Colonic mucosa (tissue), 4 donors: ENCODE measurements around the gene USHBP1. TPM values are rescaled to one million over a fixed set of nuclear protein-coding genes. Genes with fewer than 3 reads are reported as not detected.

Source experiments
- DNase-seq: peaks from one replicate; pipeline ENCODE4 v3.0.0-alpha.2; 2020
- H3K27ac ChIP-seq: fragments of 200-600 bp; one replicate; pipeline ENCODE4 v1.8.0; 2021
- H3K27me3 ChIP-seq: fragments of 200-600 bp; one replicate; pipeline ENCODE4 v1.8.0; 2021
- H3K36me3 ChIP-seq: fragments of 200-600 bp; one replicate; pipeline ENCODE4 v1.8.0; 2021
- H3K4me1 ChIP-seq: fragments of 200-600 bp; one replicate; pipeline ENCODE4 v1.8.0; 2021; ENCODE audit warnings: mild to moderate bottlenecking
- H3K4me3 ChIP-seq: fragments of 200-600 bp; one replicate; pipeline ENCODE4 v1.8.0; 2021
- H3K9ac ChIP-seq, 2 donors: one replicate each; pipeline ENCODE4 v1.7.0; 2013; ENCODE audit warnings: control low read depth in 2 of 2, low read depth in 2 of 2, low read length in 2 of 2
- H3K9me3 ChIP-seq: fragments of 200-600 bp; one replicate; pipeline ENCODE4 v1.8.0; 2021
- intact Hi-C: fragments of 100-400 bp; cut with DNase I; formaldehyde crosslinking; loops from one replicate; pipeline ENCODE4 v1.14.1; 2022
- total RNA-seq, 2 donors: library from RNA; stranded (reverse); fragmentation: NEBNext Ultra II Directional in 1 of 2; extraction: Animal tissue kit (Norgen Biotek cat#: 25700) in 1 of 2; gene quantifications; one replicate each; pipeline ENCODE4 v1.2.1, GENCODE V29; 2021
- TF ChIP-seq, protein P1 (sequence below): fragments of 200-600 bp; IDR thresholded peaks from one replicate; pipeline ENCODE4 v1.8.0; 2022; ENCODE audit warnings: antibody characterized with exemption, mild to moderate bottlenecking
- donor health status: healthy.
- donor health status: DM: no; HTN: no; CAD: no.
- donor health status: DM: no; HTN: no; CAD: no.

The USHBP1 gene
- total RNA-seq, 2 donors from 2014 or later: 1.1 to 1.3 TPM

DNA sequence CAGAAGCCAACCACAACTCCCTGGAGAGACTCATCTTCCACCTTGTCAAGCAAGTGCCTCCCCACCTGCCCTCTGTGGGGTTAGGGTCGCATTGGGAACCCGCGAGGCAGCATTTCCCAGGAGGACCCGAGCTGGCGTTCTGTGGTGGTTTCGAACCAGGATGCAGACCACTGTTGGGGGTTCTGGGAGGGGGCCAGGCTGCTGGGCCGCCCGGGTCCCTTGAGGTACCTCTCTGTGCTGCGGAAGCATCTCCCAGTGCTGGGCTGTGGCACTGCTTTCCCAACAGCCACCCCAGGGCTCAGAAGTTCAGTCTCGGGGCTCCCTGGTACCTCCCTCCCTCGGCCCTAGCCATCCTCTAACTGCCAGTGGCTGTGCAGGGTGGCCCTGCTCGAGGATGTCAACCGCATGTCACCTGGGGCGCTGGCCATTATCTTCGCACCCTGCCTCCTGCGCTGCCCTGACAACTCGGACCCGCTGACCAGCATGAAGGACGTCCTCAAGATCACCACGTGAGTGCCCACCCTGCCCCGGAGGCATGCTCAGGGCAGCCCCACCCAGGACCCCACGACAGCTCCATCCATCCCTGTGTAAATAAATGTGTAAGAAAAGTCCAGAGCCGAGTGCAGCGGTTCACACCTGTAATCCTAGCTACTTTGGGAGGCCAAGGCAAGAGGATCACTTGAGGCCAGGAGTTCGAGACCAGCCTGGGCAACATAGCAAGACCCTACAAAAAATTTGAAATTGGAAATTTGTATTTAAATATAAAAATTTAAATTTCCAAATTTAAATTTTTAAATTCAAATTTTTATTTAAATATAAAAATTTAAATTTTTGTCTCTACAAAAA is 57.6 kb downstream of the USHBP1 start:
- intact Hi-C loops: no loop called here
- Histone ChIP-seq H3K9ac (no peak overlapping the region), H3K4me1 (no peaks in the 10 kb centered on the region), H3K9me3 (no peaks in the 10 kb centered on the region), H3K27ac (no peak overlapping the region), H3K27me3 (no peaks in the 10 kb centered on the region), H3K36me3 (no peaks in the 10 kb centered on the region), H3K4me3 (no peak overlapping the region)
- TF ChIP-seq, protein P1, sequence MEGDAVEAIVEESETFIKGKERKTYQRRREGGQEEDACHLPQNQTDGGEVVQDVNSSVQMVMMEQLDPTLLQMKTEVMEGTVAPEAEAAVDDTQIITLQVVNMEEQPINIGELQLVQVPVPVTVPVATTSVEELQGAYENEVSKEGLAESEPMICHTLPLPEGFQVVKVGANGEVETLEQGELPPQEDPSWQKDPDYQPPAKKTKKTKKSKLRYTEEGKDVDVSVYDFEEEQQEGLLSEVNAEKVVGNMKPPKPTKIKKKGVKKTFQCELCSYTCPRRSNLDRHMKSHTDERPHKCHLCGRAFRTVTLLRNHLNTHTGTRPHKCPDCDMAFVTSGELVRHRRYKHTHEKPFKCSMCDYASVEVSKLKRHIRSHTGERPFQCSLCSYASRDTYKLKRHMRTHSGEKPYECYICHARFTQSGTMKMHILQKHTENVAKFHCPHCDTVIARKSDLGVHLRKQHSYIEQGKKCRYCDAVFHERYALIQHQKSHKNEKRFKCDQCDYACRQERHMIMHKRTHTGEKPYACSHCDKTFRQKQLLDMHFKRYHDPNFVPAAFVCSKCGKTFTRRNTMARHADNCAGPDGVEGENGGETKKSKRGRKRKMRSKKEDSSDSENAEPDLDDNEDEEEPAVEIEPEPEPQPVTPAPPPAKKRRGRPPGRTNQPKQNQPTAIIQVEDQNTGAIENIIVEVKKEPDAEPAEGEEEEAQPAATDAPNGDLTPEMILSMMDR: no peak
- DNase-seq: no peak

DNA sequence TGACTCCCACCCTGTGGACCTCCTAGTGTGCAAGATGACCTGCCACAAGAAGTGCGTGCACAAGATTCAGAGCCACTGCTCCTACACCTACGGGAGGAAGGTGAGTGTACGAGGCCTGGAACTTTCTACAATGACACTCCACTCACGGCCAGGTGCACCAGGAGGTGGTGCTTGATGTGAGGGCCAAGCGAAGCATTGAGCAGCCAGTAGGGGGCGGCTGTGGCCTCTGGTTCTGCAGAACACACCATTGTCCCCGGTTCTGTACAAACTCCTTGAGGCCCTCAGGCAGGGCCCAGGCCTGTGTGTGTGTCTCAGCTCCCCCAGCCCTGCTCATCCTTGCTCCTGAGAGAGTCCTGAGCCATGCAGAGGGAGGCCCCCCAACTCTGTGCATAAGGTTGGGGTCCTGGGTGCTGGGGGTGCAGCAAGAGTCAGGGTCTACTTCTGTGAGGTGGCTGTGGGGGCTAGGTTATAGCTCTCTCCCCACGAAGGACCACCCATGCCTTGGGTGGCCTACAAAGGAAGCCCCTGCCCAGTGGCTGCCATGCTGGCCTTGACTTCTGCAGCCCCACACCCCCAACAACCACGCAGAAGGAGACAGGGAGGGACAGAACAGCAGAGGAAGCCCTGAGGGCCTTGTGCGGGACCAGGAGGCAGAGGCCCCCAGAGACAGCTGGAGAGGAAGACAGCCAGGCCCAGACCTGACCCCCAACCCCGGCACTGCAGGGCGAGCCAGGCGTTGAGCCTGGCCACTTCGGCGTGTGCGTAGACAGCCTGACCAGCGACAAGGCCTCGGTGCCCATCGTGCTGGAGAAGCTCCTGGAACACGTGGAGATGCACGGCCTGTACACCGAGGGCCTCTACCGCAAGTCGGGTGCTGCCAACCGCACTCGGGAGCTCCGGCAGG is 59.1 kb downstream of the USHBP1 start:
- no peaks in the 10 kb centered on the region for H3K9me3 ChIP-seq
- H3K9ac ChIP-seq: no peak overlapping the region
- TF ChIP-seq, protein P1: peak; percentile 60
- intact Hi-C loops: loop anchor here (2.0 kb wide), 1 partner anchor 77 kb away; no protein-coding TSS in a partner anchor
- H3K4me1 ChIP-seq: no peaks in the 10 kb centered on the region
- no peak overlapping the region for H3K27ac ChIP-seq
- H3K27me3 ChIP-seq: no peaks in the 10 kb centered on the region
- peaks cover 8% of the 10 kb centered on the region for H3K36me3 ChIP-seq
- DNase-seq: peak; percentile 75
- no peak overlapping the region for H3K4me3 ChIP-seq

DNA sequence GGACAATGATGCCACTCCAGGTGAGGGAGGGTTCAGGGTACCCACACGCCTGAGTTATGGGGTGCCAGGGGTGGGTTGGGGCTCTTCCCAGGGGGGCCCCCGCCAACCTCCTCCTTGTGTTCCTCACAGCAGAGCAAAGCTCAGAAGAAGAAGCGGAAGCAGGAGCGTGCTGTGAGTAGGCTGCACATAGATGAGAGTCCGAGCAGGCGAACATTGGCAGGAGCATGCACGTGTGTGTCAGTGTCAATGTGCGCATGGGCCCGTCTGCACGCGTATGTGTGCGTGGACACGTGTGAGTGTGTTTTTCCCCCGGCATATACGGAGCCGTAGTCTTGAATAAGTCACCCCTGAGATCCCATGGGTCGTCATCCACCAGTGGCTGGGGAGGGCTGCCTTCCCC is 61.8 kb downstream of the USHBP1 start:
- intact Hi-C loops: no loop called here

DNA sequence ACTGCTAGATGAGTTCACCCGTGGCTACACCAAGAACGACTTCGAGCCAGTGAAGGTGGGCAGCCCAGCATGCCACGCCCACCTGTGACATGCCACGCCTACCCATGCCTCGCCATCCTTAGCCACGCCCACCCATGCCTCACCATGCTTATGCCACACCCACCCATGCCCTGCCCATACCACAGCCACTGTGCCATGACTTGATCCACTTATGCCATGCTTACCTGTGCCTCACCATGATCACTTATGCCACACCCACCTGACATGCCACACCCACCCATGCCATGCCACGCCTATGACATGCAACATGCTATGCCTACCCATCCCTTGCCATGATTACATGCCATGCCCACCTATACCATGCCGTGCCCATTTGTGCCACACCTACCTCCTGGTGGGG is 62.3 kb downstream of the USHBP1 start:
- H3K9me3 ChIP-seq: no peaks in the 10 kb centered on the region
- H3K9ac ChIP-seq: no peak overlapping the region
- H3K4me1 ChIP-seq: no peaks in the 10 kb centered on the region
- intact Hi-C loops: no loop called here
- no peaks in the 10 kb centered on the region for H3K27me3 ChIP-seq
- TF ChIP-seq, protein P1: no peak
- H3K27ac ChIP-seq: no peak overlapping the region
- DNase-seq: no peak
- peaks cover 12% of the 10 kb centered on the region for H3K36me3 ChIP-seq
- no peak overlapping the region for H3K4me3 ChIP-seq

More for the DNA sequence above, 61.8 kb downstream of the USHBP1 start:
- TF ChIP-seq, protein P1: no peak
- Histone ChIP-seq H3K4me3 (no peak overlapping the region), H3K4me1 (no peaks in the 10 kb centered on the region), H3K9me3 (no peaks in the 10 kb centered on the region), H3K9ac (no peak overlapping the region), H3K27me3 (no peaks in the 10 kb centered on the region), H3K36me3 (peaks cover 12% of the 10 kb centered on the region), H3K27ac (no peak overlapping the region)
- DNase-seq: no peak

DNA sequence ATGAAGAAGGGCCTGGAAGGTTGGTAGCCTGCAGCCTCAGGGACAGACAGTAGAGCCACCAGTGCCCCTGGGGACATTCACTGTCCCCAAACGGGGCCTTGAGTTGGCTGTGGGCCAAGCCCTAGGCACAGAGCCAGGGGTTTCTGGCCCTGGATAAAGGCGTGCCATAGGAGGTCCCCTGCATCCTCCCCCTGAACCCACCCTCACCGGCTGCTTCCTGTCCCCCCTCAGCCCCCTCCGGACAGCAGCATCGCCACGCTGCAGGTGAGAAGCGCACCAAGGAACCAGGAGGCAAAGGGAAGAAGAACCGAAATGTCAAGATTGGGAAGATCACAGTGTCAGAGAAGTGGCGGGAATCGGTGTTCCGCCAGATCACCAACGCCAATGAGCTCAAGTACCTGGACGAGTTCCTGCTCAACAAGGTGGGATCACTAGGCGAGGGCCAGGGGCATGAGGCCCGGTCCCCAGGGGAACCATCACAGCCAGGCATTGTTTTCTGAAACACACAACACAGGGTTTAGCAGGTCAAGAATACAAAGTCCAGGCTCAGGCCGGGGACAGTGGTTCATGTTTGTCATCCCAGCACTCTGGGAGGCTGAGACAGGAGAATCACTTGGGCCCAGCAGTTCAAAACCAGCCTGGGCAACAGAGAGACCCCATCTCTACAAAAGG is 64.0 kb downstream of the USHBP1 start:
- Histone ChIP-seq H3K27ac (no peak overlapping the region), H3K36me3 (peaks cover 13% of the 10 kb centered on the region), H3K27me3 (no peaks in the 10 kb centered on the region), H3K9ac (no peak overlapping the region), H3K4me3 (no peak overlapping the region), H3K4me1 (no peaks in the 10 kb centered on the region), H3K9me3 (no peaks in the 10 kb centered on the region)
- intact Hi-C loops: no loop called here
- DNase-seq: no peak
- TF ChIP-seq, protein P1: no peak
